ENCODE results near the gene LOXHD1.

LOXHD1 gene

DNA sequence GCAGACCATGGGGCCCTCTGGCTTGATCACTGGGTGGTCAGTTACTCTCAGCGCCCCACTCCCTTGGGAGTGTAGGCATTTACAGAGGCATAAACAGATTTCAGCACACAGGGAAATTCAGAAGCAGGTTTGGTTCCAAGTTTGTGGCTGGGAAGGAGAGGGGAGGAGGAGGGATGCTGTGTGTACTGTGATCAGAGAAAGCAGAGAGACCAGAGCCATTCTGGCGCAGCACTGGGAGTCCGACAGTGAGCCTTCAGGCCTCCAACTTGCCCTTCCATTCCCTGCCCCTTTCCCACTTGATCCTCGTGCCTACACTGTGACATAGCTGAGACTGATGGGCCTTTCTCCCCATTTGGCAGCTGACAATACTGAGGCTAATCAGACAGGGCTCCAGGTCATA, 47.8 kb upstream of the LOXHD1 start (continued):
- TF ChIP-seq, protein P1, sequence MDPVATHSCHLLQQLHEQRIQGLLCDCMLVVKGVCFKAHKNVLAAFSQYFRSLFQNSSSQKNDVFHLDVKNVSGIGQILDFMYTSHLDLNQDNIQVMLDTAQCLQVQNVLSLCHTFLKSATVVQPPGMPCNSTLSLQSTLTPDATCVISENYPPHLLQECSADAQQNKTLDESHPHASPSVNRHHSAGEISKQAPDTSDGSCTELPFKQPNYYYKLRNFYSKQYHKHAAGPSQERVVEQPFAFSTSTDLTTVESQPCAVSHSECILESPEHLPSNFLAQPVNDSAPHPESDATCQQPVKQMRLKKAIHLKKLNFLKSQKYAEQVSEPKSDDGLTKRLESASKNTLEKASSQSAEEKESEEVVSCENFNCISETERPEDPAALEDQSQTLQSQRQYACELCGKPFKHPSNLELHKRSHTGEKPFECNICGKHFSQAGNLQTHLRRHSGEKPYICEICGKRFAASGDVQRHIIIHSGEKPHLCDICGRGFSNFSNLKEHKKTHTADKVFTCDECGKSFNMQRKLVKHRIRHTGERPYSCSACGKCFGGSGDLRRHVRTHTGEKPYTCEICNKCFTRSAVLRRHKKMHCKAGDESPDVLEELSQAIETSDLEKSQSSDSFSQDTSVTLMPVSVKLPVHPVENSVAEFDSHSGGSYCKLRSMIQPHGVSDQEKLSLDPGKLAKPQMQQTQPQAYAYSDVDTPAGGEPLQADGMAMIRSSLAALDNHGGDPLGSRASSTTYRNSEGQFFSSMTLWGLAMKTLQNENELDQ (tag by site-specific recombination; IDR thresholded peaks at IDR 0.05; ENCODE audit: low read depth), result no peak
- TF ChIP-seq, protein P2, sequence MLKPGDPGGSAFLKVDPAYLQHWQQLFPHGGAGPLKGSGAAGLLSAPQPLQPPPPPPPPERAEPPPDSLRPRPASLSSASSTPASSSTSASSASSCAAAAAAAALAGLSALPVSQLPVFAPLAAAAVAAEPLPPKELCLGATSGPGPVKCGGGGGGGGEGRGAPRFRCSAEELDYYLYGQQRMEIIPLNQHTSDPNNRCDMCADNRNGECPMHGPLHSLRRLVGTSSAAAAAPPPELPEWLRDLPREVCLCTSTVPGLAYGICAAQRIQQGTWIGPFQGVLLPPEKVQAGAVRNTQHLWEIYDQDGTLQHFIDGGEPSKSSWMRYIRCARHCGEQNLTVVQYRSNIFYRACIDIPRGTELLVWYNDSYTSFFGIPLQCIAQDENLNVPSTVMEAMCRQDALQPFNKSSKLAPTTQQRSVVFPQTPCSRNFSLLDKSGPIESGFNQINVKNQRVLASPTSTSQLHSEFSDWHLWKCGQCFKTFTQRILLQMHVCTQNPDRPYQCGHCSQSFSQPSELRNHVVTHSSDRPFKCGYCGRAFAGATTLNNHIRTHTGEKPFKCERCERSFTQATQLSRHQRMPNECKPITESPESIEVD (tag by site-specific recombination; IDR thresholded peaks at IDR 0.05), result no peak
- no peak for TF ChIP-seq SALL2 (tag by site-specific recombination; IDR thresholded peaks at IDR 0.05; ENCODE audit: borderline replicate concordance)

DNA sequence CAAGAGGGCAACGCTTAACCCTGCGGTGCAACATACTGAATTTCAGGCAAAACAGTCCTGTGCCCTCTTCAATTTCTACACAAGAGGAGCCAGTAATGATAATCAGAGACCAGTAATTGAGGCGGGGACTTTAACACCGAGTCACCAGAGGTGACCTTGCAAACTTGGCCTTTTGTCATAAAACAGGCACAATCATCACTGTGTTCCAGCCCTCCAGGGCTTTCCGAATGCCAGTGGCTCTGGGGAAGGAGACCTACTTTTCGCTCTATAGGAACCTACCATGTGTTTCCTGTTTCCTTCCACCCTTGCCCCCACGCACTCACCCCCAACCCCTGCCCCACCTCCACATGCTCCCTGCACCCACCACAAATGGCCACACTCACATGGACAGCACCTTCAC, 47.2 kb upstream of the LOXHD1 start:
- TF ChIP-seq, protein P3, sequence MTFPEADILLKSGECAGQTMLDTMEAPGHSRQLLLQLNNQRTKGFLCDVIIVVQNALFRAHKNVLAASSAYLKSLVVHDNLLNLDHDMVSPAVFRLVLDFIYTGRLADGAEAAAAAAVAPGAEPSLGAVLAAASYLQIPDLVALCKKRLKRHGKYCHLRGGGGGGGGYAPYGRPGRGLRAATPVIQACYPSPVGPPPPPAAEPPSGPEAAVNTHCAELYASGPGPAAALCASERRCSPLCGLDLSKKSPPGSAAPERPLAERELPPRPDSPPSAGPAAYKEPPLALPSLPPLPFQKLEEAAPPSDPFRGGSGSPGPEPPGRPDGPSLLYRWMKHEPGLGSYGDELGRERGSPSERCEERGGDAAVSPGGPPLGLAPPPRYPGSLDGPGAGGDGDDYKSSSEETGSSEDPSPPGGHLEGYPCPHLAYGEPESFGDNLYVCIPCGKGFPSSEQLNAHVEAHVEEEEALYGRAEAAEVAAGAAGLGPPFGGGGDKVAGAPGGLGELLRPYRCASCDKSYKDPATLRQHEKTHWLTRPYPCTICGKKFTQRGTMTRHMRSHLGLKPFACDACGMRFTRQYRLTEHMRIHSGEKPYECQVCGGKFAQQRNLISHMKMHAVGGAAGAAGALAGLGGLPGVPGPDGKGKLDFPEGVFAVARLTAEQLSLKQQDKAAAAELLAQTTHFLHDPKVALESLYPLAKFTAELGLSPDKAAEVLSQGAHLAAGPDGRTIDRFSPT (tag by site-specific recombination; IDR thresholded peaks at IDR 0.05), result no peak
- TF ChIP-seq TRIM28 (IDR thresholded peaks at IDR 0.05; ENCODE audit: borderline replicate concordance, low read length) (no peak), ZNF223 (tag by site-specific recombination; IDR thresholded peaks at IDR 0.05) (no peak), KLF7 (tag by site-specific recombination; IDR thresholded peaks at IDR 0.05; ENCODE audit: borderline replicate concordance) (no peak), ZNF394 (tag by site-specific recombination; IDR thresholded peaks at IDR 0.05; ENCODE audit: borderline replicate concordance) (no peak), ZNF707 (tag by site-specific recombination; IDR thresholded peaks at IDR 0.05) (no peak), ZNF311 (tag by site-specific recombination; IDR thresholded peaks at IDR 0.05; ENCODE audit: borderline replicate concordance) (no peak), ZNF660 (tag by site-specific recombination; IDR thresholded peaks at IDR 0.05) (no peak), ZNF658 (tag by site-specific recombination; IDR thresholded peaks at IDR 0.05) (no peak), ZNF404 (tag by site-specific recombination; IDR thresholded peaks at IDR 0.05) (no peak), ZNF670 (tag by site-specific recombination; IDR thresholded peaks at IDR 0.05; ENCODE audit: low read depth) (no peak), HOXD13 (CRISPR knock-in tag; IDR thresholded peaks at IDR 0.05; ENCODE audit: borderline replicate concordance) (no peak)
- TF ChIP-seq, protein P4, sequence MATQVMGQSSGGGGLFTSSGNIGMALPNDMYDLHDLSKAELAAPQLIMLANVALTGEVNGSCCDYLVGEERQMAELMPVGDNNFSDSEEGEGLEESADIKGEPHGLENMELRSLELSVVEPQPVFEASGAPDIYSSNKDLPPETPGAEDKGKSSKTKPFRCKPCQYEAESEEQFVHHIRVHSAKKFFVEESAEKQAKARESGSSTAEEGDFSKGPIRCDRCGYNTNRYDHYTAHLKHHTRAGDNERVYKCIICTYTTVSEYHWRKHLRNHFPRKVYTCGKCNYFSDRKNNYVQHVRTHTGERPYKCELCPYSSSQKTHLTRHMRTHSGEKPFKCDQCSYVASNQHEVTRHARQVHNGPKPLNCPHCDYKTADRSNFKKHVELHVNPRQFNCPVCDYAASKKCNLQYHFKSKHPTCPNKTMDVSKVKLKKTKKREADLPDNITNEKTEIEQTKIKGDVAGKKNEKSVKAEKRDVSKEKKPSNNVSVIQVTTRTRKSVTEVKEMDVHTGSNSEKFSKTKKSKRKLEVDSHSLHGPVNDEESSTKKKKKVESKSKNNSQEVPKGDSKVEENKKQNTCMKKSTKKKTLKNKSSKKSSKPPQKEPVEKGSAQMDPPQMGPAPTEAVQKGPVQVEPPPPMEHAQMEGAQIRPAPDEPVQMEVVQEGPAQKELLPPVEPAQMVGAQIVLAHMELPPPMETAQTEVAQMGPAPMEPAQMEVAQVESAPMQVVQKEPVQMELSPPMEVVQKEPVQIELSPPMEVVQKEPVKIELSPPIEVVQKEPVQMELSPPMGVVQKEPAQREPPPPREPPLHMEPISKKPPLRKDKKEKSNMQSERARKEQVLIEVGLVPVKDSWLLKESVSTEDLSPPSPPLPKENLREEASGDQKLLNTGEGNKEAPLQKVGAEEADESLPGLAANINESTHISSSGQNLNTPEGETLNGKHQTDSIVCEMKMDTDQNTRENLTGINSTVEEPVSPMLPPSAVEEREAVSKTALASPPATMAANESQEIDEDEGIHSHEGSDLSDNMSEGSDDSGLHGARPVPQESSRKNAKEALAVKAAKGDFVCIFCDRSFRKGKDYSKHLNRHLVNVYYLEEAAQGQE (tag by site-specific recombination; IDR thresholded peaks at IDR 0.05), result no peak
- H3K4me3 ChIP-seq (ENCODE audit: low read depth, low read length), result no peak overlapping the region
- H3K27ac ChIP-seq (ENCODE audit: extremely low read depth, low read depth, low read length), result no peak overlapping the region
- POLR2A ChIA-PET, result no interaction called here
- H3K4me1 ChIP-seq (ENCODE audit: control insufficient read depth, insufficient read depth, low read length), result no peaks in the 10 kb centered on the region
- no peaks in the 10 kb centered on the region for H3K36me3 ChIP-seq (ENCODE audit: control insufficient read depth in 2 of 2, insufficient read depth in 1 of 2, low read length in 2 of 2)
- no peaks in the 10 kb centered on the region for H3K9me3 ChIP-seq (ENCODE audit: control insufficient read depth, insufficient read depth, low read depth, low read length)
- CTCF ChIA-PET, result interaction anchor here (0.6 kb wide), 1 partner anchor 315 kb away, joined by 3 read pairs; no protein-coding TSS in a partner anchor

Data from HEK293 (cell line).